NAMALWA (cell line): ENCODE data around the gene LYAR.
"Not testable (repeated sequence)": the region's sequence is repeated elsewhere in the genome, so short reads cannot be mapped to it uniquely, and the experiment has no call there.

Experiments used
- DNase-seq: peaks from one replicate; pipeline ENCODE4 v3.0.0-alpha.2; 2015; ENCODE audit warnings: low spot score

Gene LYAR

GRCh38 chr4:4260185-4260751, 29.7 kb downstream of the LYAR start:
- DNase-seq = peak; percentile 87

GRCh38 chr4:4259484-4260100, 30.4 kb downstream of the LYAR start:
- DNase-seq = no peak

- DNase-seq = not testable (repeated sequence)
These were observed 32.2 kb downstream of the LYAR start for GRCh38 chr4:4257705-4258104.

DNA sequence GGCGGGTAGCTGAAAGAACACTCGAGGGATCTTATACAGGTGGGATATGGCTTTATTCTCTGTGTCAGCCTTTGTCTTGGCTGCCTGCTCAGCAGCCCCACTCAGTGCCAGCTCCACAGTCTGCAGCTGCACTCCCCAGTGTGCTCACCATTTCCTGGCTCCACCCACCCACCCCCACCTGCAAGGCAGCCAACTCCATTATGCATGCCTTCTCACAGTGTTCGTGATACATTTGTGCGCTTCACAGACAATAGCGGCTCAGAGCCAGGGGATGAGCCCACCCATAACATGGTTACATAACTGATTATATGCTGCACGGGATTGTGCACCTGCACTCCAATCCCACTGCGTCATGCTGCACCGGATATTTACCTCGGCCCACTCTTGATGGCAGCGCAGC, 33.2 kb downstream of the LYAR start:
- DNase-seq = no peak

GRCh38 chr4:4254666-4255065, 35.3 kb downstream of the LYAR start:
- no peak for DNase-seq

DNA sequence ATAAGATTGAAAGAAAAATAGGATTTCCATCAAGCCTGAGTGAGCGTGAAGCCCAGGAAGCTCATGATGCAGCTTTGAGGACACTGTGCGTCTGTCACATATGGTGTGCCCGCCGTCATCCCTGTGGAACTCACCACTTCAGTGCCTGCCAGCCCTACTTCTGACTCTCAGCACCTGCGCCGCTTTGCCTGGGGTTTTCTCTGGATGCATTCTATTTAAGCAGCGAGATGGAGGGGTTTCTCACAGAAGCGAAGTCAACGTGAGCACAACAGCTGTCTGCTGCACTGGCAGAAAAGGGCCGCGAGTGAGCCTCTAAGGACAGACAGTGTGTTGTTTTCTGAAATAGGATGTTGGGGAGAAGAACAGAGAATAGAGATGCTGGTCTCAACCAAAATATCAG, 35.8 kb downstream of the LYAR start:
- no peak for DNase-seq

DNA sequence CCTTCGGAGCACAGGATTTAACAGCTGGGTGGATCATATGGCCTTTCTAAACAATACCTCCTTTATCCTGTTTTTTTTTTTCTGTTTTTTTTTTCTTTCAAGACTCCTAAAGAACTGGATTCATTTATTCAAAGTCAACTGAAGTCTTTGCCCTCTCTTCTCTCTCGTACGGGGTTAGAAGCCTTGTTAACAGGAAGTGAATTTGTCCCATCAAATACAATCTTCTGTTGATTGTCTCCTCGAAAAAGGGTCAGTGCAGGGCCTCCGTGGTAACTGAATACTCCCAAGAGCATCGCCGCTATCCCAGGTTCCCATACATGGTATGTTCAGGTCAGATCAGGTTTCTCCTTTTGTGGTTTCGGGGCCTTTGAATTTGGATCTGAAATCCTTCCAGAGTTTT, 40.1 kb downstream of the LYAR start:
- no peak for DNase-seq

DNA sequence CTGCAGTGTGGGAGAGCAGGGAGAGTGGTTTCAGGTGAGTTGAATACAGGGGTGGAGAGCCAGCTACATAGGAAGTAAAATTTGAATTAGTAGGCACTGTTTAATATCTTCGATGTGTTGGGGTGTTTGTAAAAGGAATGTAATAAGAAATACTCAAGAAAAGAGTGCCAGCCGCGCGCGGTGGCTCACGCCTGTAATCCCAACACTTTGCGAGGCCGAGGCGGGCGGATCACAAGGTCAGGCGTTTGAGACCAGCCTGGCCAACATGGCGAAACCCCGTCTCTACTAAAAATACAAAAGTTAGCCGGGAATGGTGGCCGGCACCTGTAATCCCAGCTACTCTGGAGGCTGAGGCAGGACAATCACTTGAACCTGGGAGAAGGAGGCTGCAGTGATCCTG, 40.6 kb downstream of the LYAR start:
- not testable (repeated sequence) for DNase-seq

DNA sequence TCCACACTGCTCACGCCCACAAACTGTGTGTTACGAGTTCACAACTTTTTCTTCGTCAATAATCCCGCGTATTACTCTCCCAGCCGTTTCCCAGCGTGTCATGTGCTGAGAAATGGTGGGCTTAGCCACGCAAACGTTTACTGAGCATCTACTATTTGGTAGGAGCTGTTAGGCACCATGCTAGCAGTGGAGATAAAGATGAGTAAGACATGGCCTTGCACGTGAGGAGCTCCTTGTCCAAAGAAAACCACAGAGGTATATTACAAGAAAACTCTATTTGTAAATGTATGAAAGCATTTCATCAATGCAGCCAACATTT, 41.1 kb downstream of the LYAR start:
- DNase-seq = peak; percentile 8

GRCh38 chr4:4248029-4248884, 41.7 kb downstream of the LYAR start, which contains the start of gene TMEM128:
Gene TMEM128 (minus strand): TSS chr4:4248223. CDS start chr4:4248202, 21 bp downstream.
- DNase-seq = peak; percentile 96

DNA sequence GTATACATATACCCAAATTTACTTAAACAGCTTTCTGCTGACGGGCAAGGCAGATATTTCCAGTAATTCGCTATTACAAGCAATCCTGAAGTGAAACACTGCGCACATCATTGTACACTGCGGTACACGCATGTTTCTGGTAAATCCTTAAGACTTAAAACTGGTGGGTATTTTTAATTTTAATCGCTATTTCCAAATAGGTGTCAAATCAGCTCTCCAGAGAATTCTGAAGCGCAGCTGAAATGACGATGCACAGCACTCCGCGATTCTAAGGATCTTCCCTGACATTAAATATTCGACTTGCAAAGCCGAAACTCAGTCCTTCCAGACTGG, 42.3 kb downstream of the LYAR start:
- DNase-seq = no peak

DNA sequence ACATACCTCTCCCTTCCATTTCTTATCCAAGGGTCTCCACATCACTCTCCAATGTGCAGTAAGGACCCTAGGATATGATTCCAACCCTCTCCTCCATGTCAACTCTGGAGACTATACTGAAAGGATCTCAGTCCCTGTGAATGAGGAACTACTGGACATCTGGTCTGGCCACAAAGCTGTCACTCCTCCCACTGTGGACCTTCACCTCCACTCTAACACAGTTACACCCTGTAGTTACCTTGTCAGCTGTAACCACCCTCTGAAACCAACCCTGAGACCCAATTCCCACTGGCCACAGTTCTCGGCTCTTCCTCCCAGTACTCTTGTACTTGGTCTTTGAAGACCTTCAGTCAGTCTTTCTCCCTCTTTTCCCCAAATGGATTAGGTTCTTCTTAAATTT, 44.8 kb downstream of the LYAR start:
- DNase-seq = no peak

DNA sequence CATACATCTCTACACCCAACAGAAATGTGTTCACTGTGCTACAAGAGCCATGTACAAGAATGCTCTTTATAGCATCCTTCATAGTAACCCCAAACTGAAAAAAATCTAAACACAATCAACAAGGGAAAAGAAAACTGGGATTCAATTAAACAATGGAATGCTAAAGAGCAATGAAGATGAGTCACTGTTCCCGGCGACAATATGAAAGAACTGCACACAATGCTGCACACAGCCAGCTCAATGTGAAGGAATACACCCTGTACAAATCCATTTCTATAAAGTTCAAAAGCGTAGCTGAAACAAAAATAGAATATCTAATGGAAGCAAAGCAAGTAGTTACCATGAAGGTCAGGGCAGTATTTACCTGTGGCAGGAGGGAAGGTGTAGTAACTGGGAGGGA, 50.4 kb downstream of the LYAR start:
- not testable (repeated sequence) for DNase-seq

DNA sequence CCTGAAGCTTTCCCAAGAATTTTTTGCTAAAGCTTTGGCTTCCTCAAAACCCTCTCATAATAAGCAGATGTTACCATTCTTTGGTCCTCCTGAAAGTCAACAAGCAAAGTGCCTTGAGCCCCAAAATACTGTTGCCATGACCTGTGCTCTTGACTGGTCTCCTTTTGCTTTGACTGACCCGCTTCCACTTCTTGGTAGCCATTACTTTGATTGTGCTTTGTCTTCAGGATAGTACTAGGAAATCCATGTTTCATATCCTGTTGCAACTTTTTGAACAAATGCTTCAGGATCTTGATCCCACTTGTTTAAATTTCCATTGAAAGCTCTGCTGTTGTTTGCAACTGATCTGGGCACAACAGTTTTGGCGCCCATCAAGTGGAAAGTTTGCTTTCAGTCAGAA, 56.3 kb downstream of the LYAR start:
- DNase-seq = no peak

GRCh38 chr4:4228356-4228668, 61.6 kb downstream of the LYAR start:
- DNase-seq = no peak

GRCh38 chr4:4227510-4228355, 62.2 kb downstream of the LYAR start:
- no peak for DNase-seq

DNA sequence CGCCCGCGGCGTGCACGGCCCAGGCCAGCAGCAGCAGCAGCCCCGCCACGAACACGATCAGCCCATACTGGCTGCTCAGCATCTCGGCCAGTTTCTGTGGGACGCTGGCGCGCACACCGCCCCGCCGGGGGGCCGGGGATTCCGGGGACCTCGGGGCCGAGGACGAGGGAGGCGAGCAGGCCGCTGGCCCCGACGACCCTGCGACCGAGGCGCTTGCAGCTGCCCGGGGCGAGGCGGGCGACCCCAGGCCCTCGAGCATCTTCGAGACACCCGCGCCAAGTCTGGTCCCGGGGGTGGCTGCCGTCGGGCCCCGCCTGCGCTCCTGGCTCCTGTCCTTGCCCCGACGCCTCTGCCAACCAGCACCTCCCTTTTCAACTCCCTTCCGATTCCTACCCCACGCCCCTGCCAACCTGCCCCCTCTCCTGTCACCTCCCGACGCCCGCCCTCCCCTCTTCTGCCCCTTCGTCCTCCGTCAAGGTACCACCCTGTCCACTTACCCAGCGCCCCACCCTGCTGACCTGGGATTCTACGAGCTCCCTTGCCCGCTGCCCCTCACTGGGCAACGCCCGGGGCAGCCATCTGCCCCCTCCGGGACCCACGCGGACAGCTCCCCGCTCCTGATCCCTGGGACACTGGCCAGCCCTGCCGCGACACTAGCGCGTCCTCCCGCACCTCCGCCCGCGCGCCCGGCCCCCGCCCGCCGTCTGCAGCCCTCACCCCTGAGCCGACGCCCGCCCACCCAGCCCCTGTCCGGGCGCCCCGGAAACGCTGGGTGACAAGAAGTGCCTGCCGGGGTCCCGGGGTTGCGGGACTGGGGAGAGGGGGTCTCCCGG, 63.1 kb downstream of the LYAR start, which contains the start of gene OTOP1:
Gene OTOP1, minus strand, starts transcription at position 324 of the 833 bp plus-strand sequence. Its CDS starts 65 bp downstream, at position 259.
- no peak for DNase-seq

GRCh38 chr4:4225915-4226605, 63.9 kb downstream of the LYAR start:
- no peak for DNase-seq
